ENCODE data around the gene NHLH1. TPM values are rescaled to one million over a fixed set of nuclear protein-coding genes. Genes with fewer than 3 reads are reported as not detected.

NHLH1 gene
- total RNA-seq: not detected

DNA sequence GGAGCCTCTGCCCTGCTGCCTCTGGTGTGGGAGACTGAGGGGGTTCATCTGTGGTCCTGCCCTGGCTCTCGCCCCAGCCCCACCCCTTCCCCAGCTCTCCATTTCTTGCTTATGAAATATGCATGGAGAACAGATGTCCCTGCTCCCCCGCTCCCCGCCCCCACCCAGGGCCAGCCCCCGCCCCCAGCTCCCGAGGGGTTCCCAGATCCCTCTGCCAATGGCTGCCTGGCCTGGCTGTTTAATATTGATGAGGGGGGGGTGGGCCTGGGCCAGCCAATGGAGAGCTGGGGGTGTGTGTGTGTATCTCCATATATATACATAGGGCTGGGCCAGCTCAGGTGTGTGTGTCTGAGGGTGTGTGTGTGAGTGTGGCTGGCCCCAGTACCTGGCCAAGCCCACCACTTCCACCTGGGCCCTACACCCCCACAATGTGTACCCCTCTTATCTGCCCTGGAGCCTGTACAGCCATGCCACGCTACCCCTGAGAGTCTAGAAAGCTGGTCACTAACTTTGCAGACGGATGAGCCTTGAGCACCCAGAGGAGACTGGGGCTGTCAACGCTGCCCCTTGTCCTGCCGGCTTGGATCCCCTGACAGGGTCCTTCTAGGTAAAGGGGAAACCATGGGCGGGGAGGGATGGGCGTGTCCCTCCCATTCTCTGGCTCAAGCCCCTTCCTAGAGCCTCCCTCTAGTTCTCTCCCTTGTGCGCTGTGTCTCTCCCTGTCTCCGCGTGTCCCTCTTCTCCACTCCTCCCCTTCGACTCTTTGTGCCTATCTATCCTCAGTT, at the start of gene NHLH1:
Gene NHLH1, plus strand, starts transcription at position 341 of the 785 bp plus-strand sequence. CDS start 3,661 bp downstream, outside the sequence.
- Histone ChIP-seq H3K4me1 (no peaks in the 10 kb centered on the region), H3K4me3 (no peak within 1 kb of the TSS), H3K27ac (no peak within 1 kb of the TSS), H3K9me3 (no peaks in the 10 kb centered on the region), H3K36me3 (no peaks in the 10 kb centered on the region), H3K27me3 (no peaks in the 10 kb centered on the region)
- TF ChIP-seq CTCF (IDR thresholded peaks at IDR 0.05): no peak
- DNase-seq (ENCODE audit: low spot score): peak; percentile 16

DNA sequence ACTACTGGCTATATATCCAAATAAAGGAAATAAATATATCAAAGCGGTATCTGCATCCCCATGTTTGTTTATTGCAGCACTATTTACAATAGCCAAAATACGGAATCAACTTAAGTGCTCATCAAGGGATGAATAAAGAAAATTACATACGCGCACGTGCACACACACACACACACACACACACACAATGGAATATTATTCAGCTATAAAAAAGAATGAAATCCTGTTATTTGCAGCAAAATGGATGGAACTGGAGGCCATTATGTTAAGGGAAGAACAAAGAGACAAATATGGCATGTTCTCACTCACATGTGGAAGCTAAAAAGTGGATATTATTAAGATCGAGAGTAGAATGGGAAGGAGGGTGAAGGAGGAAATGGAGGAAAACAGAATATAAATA, 44.0 kb upstream of the NHLH1 start:
- no peaks in the 10 kb centered on the region for H3K9me3 ChIP-seq
- peaks cover 87% of the 10 kb centered on the region for H3K36me3 ChIP-seq
- no peak overlapping the region for H3K4me3 ChIP-seq
- H3K27ac ChIP-seq: no peak overlapping the region
- H3K27me3 ChIP-seq: no peaks in the 10 kb centered on the region
- no peak for TF ChIP-seq CTCF (IDR thresholded peaks at IDR 0.05)
- DNase-seq (ENCODE audit: low spot score): no peak
- no peaks in the 10 kb centered on the region for H3K4me1 ChIP-seq

GRCh38 chr1:160325252-160325651, 41.6 kb upstream of the NHLH1 start:
- H3K36me3 ChIP-seq: peaks cover 95% of the 10 kb centered on the region
- H3K4me3 ChIP-seq: no peak overlapping the region
- no peak for TF ChIP-seq CTCF (IDR thresholded peaks at IDR 0.05)
- H3K27me3 ChIP-seq: no peaks in the 10 kb centered on the region
- no peak overlapping the region for H3K27ac ChIP-seq
- no peaks in the 10 kb centered on the region for H3K4me1 ChIP-seq
- H3K9me3 ChIP-seq: no peaks in the 10 kb centered on the region
- DNase-seq (ENCODE audit: low spot score): no peak

DNA sequence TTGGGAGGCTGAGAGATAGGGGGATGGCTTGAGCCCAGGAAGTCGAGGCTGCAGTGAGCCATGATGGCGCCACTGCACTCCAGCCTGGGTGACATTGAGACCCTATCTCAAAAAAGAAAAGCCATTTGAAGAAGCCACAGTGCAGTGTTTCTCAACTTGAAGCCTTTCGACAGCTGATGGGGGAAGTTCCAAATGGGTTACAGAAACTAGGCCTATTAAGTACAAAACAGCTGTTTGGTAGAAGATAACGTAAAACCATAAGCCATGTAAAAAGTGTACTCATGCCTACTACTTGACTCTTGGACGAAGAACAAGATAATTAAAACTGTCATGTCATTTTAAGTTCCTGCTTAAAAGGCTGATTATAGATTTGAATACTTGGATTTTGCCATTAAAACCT, 40.5 kb upstream of the NHLH1 start:
- H3K4me1 ChIP-seq: no peaks in the 10 kb centered on the region
- no peaks in the 10 kb centered on the region for H3K9me3 ChIP-seq
- H3K27me3 ChIP-seq: no peaks in the 10 kb centered on the region
- TF ChIP-seq CTCF (IDR thresholded peaks at IDR 0.05): no peak
- H3K4me3 ChIP-seq: no peak overlapping the region
- peaks cover 98% of the 10 kb centered on the region for H3K36me3 ChIP-seq
- no peak overlapping the region for H3K27ac ChIP-seq
- DNase-seq (ENCODE audit: low spot score): no peak

DNA sequence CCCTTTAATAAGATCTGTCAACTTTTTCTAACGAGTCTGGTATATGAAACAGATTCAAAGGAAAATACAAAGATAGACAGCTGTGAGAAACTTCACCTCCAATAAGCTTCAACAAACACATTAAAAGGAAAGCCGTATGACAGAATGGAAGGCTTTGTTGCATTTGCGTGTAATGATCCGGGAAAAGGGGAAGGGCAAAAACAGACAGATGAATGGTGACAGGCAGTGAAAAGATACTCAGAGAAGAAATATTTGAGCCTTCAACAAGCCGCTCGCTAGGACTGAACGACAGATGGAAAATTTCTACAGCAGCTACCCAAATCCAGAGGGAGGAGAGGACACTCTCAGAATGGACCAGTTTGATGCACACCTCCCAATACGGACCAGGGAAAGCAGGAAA, 38.7 kb upstream of the NHLH1 start:
- no peak for TF ChIP-seq CTCF (IDR thresholded peaks at IDR 0.05)
- H3K9me3 ChIP-seq: no peaks in the 10 kb centered on the region
- H3K36me3 ChIP-seq: peaks cover 98% of the 10 kb centered on the region
- no peak for DNase-seq (ENCODE audit: low spot score)
- H3K27ac ChIP-seq: no peak overlapping the region
- H3K4me1 ChIP-seq: no peaks in the 10 kb centered on the region
- H3K27me3 ChIP-seq: no peaks in the 10 kb centered on the region
- H3K4me3 ChIP-seq: no peak overlapping the region

GRCh38 chr1:160330119-160330518, 36.8 kb upstream of the NHLH1 start:
- DNase-seq (ENCODE audit: low spot score): no peak
- Histone ChIP-seq H3K4me3 (no peak overlapping the region), H3K4me1 (no peaks in the 10 kb centered on the region), H3K36me3 (peaks cover 97% of the 10 kb centered on the region), H3K27me3 (no peaks in the 10 kb centered on the region), H3K27ac (no peak overlapping the region), H3K9me3 (no peaks in the 10 kb centered on the region)
- no peak for TF ChIP-seq CTCF (IDR thresholded peaks at IDR 0.05)

Data from right atrium auricular region (tissue), 2 donors.